GM04503 (cell line): ENCODE results near the gene NTRK2.
A peak's percentile ranks its signal among the peaks of the same experiment; 100 is the strongest.

ENCODE experiments used
- DNase-seq: peaks from one replicate; pipeline ENCODE4 v3.0.0-alpha.2; 2012; ENCODE audit warnings: low read depth

NTRK2 gene

DNA sequence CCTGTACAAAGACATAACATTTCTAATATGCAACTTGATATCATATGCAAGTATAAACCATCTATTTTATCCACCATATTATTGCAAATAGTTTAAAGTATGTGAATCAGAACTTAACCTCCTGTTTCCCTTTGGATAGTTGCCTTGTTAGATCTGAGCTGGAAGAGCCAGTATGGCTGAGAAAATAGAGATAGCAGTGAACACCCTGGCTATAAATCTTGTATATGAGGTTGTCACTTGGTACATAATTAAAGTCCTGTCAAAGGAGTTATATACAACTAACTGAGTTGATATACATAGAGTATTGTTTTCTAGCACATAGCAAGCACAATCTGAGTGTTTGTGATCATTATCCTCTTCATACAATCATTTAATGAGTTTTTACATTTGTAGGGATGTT is 272.3 kb downstream of the NTRK2 start:
- no peak for DNase-seq

DNA sequence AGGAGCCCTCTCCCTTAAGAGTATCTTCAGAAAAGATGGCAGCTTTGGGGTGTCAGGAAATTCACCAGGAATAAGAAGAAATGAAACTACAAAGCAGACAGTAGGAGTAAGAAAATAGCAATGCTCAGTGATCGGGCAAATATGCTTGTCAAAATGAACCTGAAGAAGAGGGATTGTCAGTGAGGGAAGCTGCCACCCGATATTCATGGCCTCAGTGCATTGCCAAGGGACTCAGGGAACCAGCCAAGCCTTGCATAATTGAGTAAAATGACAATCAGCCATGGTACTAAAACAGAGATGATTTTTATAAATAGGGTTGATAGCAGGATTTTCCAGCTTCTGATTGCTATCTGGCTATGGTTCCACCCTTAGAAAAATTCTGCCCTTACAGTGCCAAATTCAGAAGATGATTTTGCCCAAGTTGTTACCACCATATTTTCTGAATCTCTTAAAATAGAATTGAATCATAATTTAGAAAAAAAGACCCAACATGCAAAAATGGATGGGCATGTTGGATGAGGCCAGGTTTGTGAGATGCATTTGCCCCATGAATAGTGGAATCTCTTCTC is 274.0 kb downstream of the NTRK2 start:
- no peak for DNase-seq

- peak; percentile 20 for DNase-seq
Measured at GRCh38 chr9:84945878-84946538, 276.5 kb downstream of the NTRK2 start.

DNA sequence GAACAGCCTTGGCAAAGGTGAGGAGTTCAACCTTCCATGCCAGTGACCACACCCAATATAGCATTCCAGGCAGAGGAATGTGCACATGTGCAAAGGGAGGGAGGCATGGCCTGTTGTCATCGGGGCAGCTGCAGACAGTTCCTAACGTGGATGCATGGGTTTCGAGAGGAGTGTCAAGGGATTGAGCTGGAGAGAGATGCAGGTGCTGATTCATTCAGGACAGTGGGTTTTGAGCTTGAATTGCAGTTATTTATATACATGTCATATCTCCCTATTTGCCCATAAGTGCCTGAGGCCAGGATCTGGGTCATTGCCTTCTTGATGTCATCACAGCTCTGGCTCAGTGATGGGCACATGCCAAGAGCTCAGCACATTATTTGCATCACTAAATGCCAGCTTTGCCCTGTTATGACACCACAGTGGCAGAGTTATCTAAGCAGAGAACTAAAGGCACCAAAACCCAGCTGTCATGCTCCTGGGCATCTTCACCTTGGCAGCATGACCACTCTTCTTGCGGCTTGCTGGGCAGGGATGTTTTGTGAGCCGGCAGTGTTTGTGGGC is 278.0 kb downstream of the NTRK2 start:
- DNase-seq, result no peak

- DNase-seq, result no peak
Measured at GRCh38 chr9:84949258-84949657, 279.7 kb downstream of the NTRK2 start.

- DNase-seq, result no peak
Measured at GRCh38 chr9:84949971-84950370, 280.4 kb downstream of the NTRK2 start.

DNA sequence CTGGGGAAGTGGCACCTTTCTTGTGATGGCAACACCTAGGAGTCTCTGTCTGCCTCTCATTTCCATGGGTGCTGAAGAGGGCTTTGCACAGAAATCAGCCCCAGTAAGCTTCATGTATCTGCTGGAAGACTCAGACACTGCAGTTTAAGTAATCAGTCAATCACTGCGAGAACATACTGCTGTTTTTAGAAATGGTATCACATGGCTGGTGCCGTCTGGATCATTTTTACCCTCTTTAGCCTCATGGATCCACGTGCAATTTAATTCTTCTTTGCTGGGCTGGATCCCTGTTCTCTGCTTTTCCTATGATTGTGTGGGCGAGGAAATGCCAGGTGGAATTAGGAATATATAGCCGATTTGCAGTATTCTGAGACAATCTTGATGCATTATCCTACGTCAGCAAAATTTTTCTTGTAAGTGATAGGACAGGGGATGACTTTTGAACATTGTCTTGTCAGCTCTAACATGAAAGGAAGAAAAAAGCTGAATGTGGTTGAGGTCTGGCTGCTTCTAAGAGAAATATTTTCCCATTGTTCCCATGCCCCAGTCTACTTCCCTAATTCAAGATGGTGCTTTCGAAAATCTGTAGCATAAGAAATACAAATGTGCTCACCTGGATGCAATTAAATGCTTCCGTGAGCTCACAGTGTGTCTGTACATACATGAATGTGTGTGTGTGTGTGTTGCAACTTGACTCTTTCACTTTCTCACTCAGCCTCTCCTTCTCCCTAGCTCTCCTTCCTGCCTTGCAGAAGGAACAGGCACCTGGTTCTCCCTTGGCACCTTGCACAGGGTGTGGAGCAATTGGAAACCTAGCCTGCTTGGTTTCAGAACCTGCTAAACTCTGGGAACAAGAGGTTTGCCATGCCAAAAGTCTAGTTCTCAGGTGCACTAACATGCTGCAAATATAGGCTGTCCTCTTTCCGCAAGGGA is 281.6 kb downstream of the NTRK2 start:
- DNase-seq, result no peak

- DNase-seq, result no peak
Measured at GRCh38 chr9:84953252-84953773, 283.8 kb downstream of the NTRK2 start.

DNA sequence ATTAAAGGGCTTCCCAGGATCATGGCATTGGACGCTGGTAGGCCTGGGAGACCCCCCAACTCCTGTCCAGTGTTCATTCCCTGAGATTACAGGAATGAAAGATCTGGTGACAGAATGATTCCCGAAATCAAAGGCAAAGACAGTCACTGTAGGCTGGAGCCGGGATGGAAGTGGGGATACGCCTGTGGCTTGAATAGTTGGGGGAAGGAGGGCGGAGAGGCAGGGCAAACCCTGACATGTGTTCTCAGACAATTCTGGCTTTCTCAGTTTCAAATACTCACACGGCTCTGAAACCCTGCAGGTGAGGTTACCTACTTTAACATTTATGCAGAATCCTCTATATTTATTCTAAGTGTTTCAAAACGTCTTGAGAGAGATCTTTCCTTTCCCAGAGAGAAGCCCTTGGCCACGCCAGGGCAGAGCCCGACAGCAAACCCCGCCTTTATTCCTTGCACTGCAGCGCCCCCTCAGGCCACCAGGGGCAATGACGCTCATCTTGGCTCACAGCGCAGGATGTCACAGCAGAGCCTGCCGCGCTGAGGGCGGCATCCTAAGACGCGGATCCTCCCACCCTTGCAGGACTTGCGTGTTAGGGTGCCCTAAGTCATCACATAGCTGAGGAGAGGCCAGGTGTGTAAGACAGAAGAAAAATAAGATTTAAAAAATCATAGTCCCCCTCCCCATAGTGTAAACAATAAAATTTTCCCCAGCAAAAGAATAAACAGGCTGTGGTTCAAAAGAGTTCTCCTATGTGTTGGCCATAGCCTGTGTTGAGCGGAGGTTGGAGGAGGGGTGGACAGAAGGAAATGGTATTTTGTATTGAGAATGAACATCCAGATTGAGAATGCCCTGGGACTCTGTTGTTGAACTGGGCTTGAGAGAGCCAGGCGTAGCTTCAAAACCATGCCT is 284.5 kb downstream of the NTRK2 start:
- peak; percentile 5 for DNase-seq

DNA sequence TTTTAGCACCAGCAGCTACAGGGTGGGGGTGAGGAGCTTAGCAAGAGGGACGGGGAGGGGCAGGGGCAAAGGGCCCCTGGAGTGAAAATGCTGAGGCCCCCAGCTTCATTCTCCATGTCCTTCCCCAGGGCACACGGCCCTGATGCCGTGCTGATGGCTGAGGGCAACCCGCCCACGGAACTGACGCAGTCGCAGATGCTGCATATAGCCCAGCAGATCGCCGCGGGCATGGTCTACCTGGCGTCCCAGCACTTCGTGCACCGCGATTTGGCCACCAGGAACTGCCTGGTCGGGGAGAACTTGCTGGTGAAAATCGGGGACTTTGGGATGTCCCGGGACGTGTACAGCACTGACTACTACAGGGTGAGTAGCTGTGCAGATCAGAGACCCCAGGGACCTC is 285.6 kb downstream of the NTRK2 start:
- no peak for DNase-seq

- no peak for DNase-seq
Measured at GRCh38 chr9:84955971-84956370, 286.4 kb downstream of the NTRK2 start.

DNA sequence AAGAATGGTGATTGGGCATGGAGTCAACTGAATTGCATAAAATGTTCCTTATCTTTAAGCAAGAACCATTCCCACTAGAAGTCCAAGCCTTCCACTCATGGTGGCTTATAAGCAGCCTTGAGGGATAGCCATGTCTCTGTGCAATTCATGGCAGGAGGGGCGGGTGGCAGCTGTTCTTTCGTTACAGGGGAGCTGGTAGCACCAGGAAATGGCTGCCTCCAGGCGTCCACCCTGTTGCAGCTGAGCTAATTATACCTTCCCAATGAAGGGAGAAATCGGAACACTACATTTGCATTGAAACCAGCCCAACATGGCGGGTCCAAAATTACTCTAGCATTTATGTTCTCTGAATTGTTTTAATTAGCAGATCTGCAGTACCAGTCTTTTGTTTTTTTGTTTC is 289.8 kb downstream of the NTRK2 start:
- no peak for DNase-seq

DNA sequence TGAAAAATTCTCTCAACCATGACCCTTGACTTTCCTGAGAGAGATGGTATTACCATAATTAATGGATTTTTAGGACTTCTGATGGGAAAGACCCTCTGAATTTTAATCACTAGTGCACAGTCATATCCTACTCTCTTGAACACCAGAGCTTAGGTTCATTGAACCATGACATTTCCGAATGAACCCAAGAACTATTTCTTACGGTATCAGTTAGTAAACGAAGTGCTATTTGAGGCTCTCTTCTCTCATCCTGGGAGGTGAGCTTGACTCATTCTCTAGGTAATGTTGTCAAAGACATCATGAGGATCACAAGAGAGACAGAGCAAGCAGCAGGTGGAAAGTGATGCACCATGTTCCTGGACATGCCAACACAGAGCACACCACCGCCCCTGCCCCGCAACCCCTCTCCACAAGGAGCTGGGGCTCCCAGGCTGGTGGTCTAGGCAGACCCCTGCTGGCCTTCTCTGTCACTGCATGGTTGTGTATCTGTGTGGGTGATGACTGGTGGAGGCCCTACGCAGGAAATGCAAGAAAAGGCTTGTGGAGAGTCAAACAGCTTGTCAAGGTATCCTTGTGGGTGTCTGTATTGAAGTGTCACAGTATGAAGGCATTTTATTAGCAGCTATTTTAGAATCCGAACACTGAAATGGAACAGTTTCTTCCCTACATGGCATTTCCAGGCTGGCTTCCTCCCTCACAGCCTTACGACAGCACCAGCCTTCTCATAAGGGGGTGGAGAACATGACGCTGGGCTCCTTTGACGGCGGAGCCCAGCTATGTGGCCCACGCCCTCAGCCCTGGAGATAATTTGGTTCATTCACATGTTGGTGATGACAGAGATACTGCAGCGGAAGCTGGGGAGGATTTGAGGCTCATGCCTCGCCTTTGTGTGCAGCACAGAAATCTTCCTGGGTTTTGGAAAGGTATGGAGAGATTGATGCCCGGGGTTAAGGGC is 297.6 kb downstream of the NTRK2 start:
- no peak for DNase-seq

- no peak for DNase-seq
Measured at GRCh38 chr9:84969084-84969483, 299.6 kb downstream of the NTRK2 start.

- DNase-seq, result no peak
Measured at GRCh38 chr9:84969736-84970135, 300.2 kb downstream of the NTRK2 start.

GRCh38 chr9:84970432-84970831 is 300.9 kb downstream of the NTRK2 start:
- no peak for DNase-seq

GRCh38 chr9:84971571-84971970 is 302.0 kb downstream of the NTRK2 start:
- DNase-seq, result no peak

- no peak for DNase-seq
Measured at GRCh38 chr9:84974258-84974657, 304.7 kb downstream of the NTRK2 start.

GRCh38 chr9:84974855-84975254 is 305.3 kb downstream of the NTRK2 start:
- no peak for DNase-seq

- no peak for DNase-seq
Measured at GRCh38 chr9:84975926-84976325, 306.4 kb downstream of the NTRK2 start.
